ENCODE results near the gene SNAI3. TPM values are rescaled to one million over a fixed set of nuclear protein-coding genes. Genes with fewer than 3 reads are reported as not detected.

The SNAI3 gene
- total and polyA plus RNA-seq, 3 experiments from 2014 or later: 2.2 to 13.5 (median 2.8) TPM

DNA sequence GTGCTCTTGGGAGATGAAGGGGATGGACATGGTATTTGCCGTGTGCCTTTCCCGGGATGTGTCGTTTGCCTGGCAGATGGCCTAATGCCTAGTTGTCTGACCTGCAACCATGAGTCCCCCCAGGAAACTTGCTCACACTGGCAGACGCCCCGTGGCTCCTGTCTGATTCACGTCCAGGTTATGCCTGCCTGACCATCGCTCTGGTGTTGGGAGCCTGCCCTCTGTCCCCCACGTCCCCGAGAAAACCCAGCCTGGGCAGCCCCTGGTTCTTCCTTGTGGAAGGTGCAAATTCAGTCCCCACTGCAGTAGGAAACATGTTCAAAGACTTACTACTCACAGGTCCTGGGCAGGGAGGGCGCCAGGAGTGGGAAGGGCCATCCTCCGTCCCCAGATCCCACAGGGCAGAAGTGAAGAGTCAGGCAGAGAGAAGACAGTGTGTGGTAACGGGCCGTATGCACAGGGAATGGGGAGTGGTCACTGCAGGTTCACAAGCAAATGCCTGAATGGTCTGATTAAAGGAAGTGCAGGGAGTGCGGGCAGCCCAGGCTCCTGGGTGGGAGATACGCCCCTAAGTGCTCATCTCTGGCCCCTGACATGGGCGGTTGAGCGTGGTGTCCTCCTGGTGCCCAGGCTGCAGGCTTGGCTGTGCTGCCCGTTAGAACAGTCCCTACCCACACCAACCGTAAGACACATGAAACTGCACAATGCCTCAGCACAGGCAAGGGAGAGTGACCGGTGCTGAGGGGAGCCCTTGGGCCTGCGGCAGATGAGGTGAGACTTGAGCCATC is 4.2 kb upstream of the SNAI3 start:
- Histone ChIP-seq H3K27me3 (ENCODE audit: insufficient read depth, low read length, poor library complexity, severe bottlenecking) (no peaks in the 10 kb centered on the region), H3K27ac (ENCODE audit: low read depth, low read length) (no peak overlapping the region), H3K4me1 (ENCODE audit: insufficient read depth, low read length) (peaks cover 47% of the 10 kb centered on the region), H3K9me3 (ENCODE audit: low read length) (no peaks in the 10 kb centered on the region), H3K4me3 (ENCODE audit: low read length) (no peak overlapping the region), H3K36me3 (ENCODE audit: insufficient read depth, low read length) (no peaks in the 10 kb centered on the region)
- CTCF ChIA-PET: no interaction called here
- Mint-ChIP-seq H3K4me1 (peaks cover 24 to 66% (median 32%) of the 10 kb centered on the region in 3 donors), H3K36me3 (peaks cover 0 to 5% (median 0%) of the 10 kb centered on the region in 3 donors), H3K27me3 (no peaks in the 10 kb centered on the region), H3K9me3 (no peaks in the 10 kb centered on the region), H3K4me3 (peak overlapping the region in 4 of 7 donors; percentile 46 to 80 (median 54)), H3K27ac (peak overlapping the region; percentile 17 to 88 (median 68))
- POLR2A ChIA-PET: interaction anchor here (2.0 kb wide), 1 partner anchor 10 kb away, joined by 9 read pairs; no protein-coding TSS in a partner anchor
- DNase-seq: no peak

DNA sequence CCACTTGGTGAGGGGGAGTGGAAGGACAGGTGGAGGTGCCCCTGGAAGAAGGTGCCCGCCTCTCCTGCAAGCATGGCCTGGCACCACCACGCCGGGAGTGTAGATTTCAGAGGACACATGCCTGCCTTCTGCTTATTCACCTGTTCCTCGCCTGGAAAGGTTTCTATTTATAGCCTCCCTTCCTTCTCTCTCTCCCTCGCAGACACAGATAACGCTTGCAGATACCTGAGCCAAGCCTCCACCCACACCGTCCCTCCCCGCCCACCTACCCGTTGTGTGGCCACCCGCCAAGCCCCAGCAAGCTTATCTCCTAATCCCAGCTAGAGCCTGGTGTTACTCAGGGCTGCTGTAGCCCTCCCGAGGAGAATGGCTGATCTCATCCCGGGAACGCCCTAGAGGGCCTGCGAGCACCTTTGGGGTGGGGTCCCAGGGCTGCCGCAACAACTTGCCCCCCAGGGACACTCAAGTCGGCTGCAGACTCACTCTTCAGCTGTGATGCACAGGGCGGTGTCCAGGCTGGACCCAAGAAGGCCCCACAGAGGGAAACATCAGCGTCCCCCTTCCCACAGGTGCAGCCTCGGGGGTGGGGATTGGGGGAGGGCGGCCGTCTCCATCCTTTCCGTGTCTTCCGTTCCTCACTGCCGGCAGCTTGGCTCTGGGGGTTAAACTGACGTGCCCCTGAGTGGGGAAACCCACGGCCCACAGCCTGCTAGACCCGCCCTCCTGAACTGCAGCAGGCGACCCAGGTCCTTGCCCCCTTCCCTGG is 1.9 kb upstream of the SNAI3 start:
- Mint-ChIP-seq H3K9me3 (no peaks in the 10 kb centered on the region), H3K27me3 (no peaks in the 10 kb centered on the region), H3K4me3 (peak overlapping the region in 3 of 7 donors; percentile 32 to 56 (median 49)), H3K36me3 (peaks cover 0 to 2% (median 0%) of the 10 kb centered on the region in 3 donors), H3K4me1 (peaks cover 35 to 74% (median 39%) of the 10 kb centered on the region in 3 donors), H3K27ac (peak overlapping the region in 2 of 8 donors; percentile 58 to 63)
- ChIA-PET CTCF (interaction anchor here (1.2 to 2.2 kb wide), 5 partner anchors 8 to 49 kb away, joined by 3 to 11 read pairs (median 4); no protein-coding TSS in a partner anchor), POLR2A (interaction anchor here (0.6 kb wide), 1 partner anchor 529 kb away, joined by 3 read pairs; the partner anchor contains the start of gene ZNF778)
- Histone ChIP-seq H3K27me3 (ENCODE audit: insufficient read depth, low read length, poor library complexity, severe bottlenecking) (no peaks in the 10 kb centered on the region), H3K4me3 (ENCODE audit: low read length) (no peak overlapping the region), H3K9me3 (ENCODE audit: low read length) (no peaks in the 10 kb centered on the region), H3K4me1 (ENCODE audit: insufficient read depth, low read length) (peaks cover 66% of the 10 kb centered on the region), H3K36me3 (ENCODE audit: insufficient read depth, low read length) (no peaks in the 10 kb centered on the region), H3K27ac (ENCODE audit: low read depth, low read length) (no peak overlapping the region)
- DNase-seq: no peak

DNA sequence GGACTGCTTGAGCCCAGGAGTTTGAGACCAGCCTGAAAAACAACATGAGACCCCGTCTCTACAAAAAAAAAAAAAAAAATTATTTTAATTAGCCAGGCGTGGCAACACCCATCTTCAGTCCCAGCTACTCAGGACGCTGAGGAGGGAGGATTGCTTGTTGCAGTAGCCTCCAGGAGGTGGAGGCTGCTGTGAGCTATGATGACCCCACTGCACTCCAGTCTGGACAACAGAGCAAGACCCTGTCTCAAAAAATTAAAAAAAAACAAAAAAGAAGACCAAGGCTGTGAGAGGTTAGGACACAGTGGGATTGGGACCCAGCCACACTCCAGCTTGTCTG is 1.3 kb upstream of the SNAI3 start:
- Histone ChIP-seq H3K9me3 (ENCODE audit: low read length) (no peaks in the 10 kb centered on the region), H3K4me3 (ENCODE audit: low read length) (no peak overlapping the region), H3K27ac (ENCODE audit: low read depth, low read length) (no peak overlapping the region), H3K4me1 (ENCODE audit: insufficient read depth, low read length) (peaks cover 61% of the 10 kb centered on the region), H3K36me3 (ENCODE audit: insufficient read depth, low read length) (no peaks in the 10 kb centered on the region), H3K27me3 (ENCODE audit: insufficient read depth, low read length, poor library complexity, severe bottlenecking) (no peaks in the 10 kb centered on the region)
- ChIA-PET CTCF (interaction anchor here (1.2 to 2.2 kb wide), 6 partner anchors 8 to 117 kb away, joined by 3 to 11 read pairs (median 4); partner anchors contain the start of gene ZC3H18), POLR2A (interaction anchor here (0.6 to 1.2 kb wide), 3 partner anchors 13 to 530 kb away, joined by 3 to 5 read pairs (median 3); partner anchors contain the start of gene ZNF778)
- Mint-ChIP-seq H3K9me3 (no peaks in the 10 kb centered on the region), H3K4me1 (peaks cover 30 to 69% (median 34%) of the 10 kb centered on the region in 3 donors), H3K4me3 (peak overlapping the region in 4 of 7 donors; percentile 38 to 64 (median 48)), H3K27ac (peak overlapping the region in 1 of 8 donors; percentile 36), H3K27me3 (no peaks in the 10 kb centered on the region), H3K36me3 (peaks cover 0 to 2% (median 0%) of the 10 kb centered on the region in 3 donors)
- no peak for DNase-seq

DNA sequence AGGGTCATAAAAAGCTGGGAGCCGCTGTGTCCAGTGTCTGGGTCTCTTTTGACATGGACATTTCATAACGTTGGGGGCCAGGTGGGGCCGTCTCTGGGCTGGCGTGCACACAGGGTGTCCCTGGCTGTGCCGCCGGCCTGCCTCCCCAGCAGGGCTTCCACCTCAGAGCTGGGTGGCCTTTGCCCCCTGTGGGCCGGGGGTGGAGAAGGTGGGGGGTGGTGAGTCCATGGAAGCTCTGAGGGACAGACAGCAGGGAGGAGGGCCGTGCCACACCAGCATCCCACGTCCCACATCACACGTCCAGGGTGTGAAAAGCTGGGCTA is 908 bp upstream of the SNAI3 start:
- H3K4me1 Mint-ChIP-seq: peaks cover 31 to 69% (median 35%) of the 10 kb centered on the region in 3 donors

DNA sequence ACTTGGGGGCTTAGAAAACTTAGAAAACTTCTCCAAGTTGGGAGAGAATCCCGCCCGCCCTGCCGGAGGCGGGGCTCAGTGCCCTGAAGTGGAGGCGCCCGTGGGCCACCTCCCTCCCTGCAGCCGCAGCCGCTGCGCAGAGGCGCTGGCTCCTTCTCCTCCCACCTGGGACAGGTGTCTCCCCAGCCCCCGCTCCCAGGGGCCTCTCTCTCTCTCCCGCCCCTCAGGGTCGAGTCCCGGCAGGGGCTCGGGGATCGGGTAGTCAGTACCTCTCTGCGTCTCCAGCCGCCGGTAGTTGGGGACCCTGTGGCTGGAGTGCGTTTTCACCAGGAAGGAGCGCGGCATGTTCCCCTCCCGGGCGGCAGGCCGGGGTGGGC is 257 bp downstream of the SNAI3 start:
- Mint-ChIP-seq H3K4me3 (peak overlapping the region; percentile 80 to 94 (median 84)), H3K9me3 (no peaks in the 10 kb centered on the region), H3K36me3 (peaks cover 0 to 8% (median 0%) of the 10 kb centered on the region in 3 donors), H3K27ac (peak overlapping the region in 5 of 8 donors; percentile 36 to 83 (median 66)), H3K27me3 (no peaks in the 10 kb centered on the region), H3K4me1 (peaks cover 33 to 69% (median 35%) of the 10 kb centered on the region in 3 donors)
- Histone ChIP-seq H3K27me3 (ENCODE audit: insufficient read depth, low read length, poor library complexity, severe bottlenecking) (no peaks in the 10 kb centered on the region), H3K4me3 (ENCODE audit: low read length) (peak overlapping the region; percentile 81), H3K9me3 (ENCODE audit: low read length) (no peaks in the 10 kb centered on the region), H3K4me1 (ENCODE audit: insufficient read depth, low read length) (peaks cover 60% of the 10 kb centered on the region), H3K36me3 (ENCODE audit: insufficient read depth, low read length) (peaks cover under 1% of the 10 kb centered on the region), H3K27ac (ENCODE audit: low read depth, low read length) (peak overlapping the region; percentile 70)
- CTCF ChIA-PET: interaction anchor here (1.2 to 2.2 kb wide), 3 partner anchors 18 to 69 kb away, joined by 3 to 26 read pairs (median 8); no protein-coding TSS in a partner anchor
- DNase-seq: peak in 4 of 5 donors; percentile 44 to 75 (median 52)
- POLR2A ChIA-PET: interaction anchor here (0.6 to 1.1 kb wide), 4 partner anchors 17 to 93 kb away, joined by 3 to 4 read pairs (median 3); no protein-coding TSS in a partner anchor

More for the DNA sequence above, 908 bp upstream of the SNAI3 start:
- no peak for DNase-seq
- POLR2A ChIA-PET: interaction anchor here (0.8 to 1.2 kb wide), 3 partner anchors 13 to 67 kb away, joined by 3 to 5 read pairs (median 4); no protein-coding TSS in a partner anchor
- Histone ChIP-seq H3K36me3 (ENCODE audit: insufficient read depth, low read length) (no peaks in the 10 kb centered on the region), H3K9me3 (ENCODE audit: low read length) (no peaks in the 10 kb centered on the region), H3K4me3 (ENCODE audit: low read length) (no peak overlapping the region), H3K27ac (ENCODE audit: low read depth, low read length) (no peak overlapping the region), H3K27me3 (ENCODE audit: insufficient read depth, low read length, poor library complexity, severe bottlenecking) (no peaks in the 10 kb centered on the region), H3K4me1 (ENCODE audit: insufficient read depth, low read length) (peaks cover 60% of the 10 kb centered on the region)
- peak overlapping the region in 2 of 8 donors; percentile 66 for H3K27ac Mint-ChIP-seq
- CTCF ChIA-PET: interaction anchor here (1.2 to 2.2 kb wide), 6 partner anchors 9 to 117 kb away, joined by 3 to 11 read pairs (median 4); partner anchors contain the start of gene ZC3H18
- no peaks in the 10 kb centered on the region for H3K27me3 Mint-ChIP-seq
- H3K36me3 Mint-ChIP-seq: peaks cover 0 to 2% (median 0%) of the 10 kb centered on the region in 3 donors
- no peaks in the 10 kb centered on the region for H3K9me3 Mint-ChIP-seq
- H3K4me3 Mint-ChIP-seq: peak overlapping the region in 5 of 7 donors; percentile 38 to 86 (median 48)

DNA sequence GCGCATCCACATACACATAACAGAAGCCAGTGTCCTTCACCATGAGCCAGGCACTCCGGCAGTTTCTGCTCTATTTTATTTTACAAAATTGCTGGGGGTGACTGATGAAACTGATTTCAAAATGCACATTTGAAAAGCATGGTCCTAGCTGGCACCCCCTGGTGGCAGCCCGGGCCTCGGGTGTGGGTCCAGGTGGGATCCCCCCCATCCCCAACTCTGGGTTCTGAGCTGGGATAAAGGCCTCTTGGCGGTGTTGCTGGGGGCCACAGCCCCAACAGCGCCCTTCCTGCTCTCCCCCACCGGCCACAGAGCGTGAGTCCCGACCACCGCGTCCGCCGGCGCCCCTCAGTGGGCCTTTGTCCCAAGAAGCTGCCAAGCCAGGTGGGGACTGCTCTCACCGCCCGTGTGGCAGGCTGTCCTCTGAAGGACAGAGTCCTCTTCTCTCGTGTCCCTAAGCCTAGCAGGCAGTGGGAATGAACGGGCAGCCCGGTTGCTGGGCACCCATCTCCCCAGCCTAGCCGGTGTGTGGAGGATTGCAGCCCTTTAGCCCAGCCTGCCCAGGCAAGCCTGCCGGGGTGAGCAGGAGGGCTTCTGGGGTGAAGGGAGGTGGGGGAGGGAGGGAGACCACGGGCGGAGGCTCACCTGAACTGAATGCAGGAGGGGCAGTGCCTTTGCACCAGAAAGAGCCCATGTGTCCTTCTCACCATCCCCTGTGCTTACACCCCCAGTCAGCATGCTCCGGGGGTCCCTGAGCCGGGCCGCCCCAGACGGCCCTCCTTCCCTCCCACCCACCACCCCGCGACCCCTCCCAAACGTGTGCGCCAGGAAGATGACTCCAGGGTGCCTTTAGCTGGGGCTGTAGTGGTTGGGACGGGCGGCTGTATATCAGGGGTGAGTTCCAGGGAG is 898 bp downstream of the SNAI3 start:
- Histone ChIP-seq H3K27ac (ENCODE audit: low read depth, low read length) (peak overlapping the region; percentile 70), H3K4me1 (ENCODE audit: insufficient read depth, low read length) (peaks cover 60% of the 10 kb centered on the region), H3K4me3 (ENCODE audit: low read length) (peak overlapping the region; percentile 81), H3K27me3 (ENCODE audit: insufficient read depth, low read length, poor library complexity, severe bottlenecking) (no peaks in the 10 kb centered on the region), H3K9me3 (ENCODE audit: low read length) (no peaks in the 10 kb centered on the region), H3K36me3 (ENCODE audit: insufficient read depth, low read length) (peaks cover 6% of the 10 kb centered on the region)
- Mint-ChIP-seq H3K36me3 (peaks cover 0 to 12% (median 0%) of the 10 kb centered on the region in 3 donors), H3K27me3 (no peaks in the 10 kb centered on the region), H3K27ac (peak overlapping the region; percentile 31 to 98 (median 75)), H3K9me3 (no peaks in the 10 kb centered on the region), H3K4me1 (peaks cover 30 to 68% (median 32%) of the 10 kb centered on the region in 3 donors), H3K4me3 (peak overlapping the region; percentile 80 to 94 (median 84))
- DNase-seq: peak in 4 of 5 donors; percentile 45 to 76 (median 56)
- CTCF ChIA-PET: interaction anchor here (0.8 to 2.2 kb wide), 16 partner anchors 10 to 172 kb away, joined by 3 to 26 read pairs (median 4); partner anchors contain the start of genes MVD and TRAPPC2L
- POLR2A ChIA-PET: interaction anchor here (0.6 to 1.1 kb wide), 3 partner anchors 18 to 22 kb away, joined by 3 read pairs; no protein-coding TSS in a partner anchor
